Ramos (cell line): ENCODE measurements around the gene GIMAP7.
"Not testable (repeated sequence)": the region's sequence is repeated elsewhere in the genome, so short reads cannot be mapped to it uniquely, and the experiment has no call there.

Experiments used
- in situ Hi-C: fragments of 300-500 bp; cut with MboI; formaldehyde crosslinking; loops from one replicate; pipeline ENCODE4 v1.14.3; 2022; ENCODE audit warnings: low sequenced_read_pairs; ENCODE audit not compliant: unreplicated experiment

Gene GIMAP7

DNA sequence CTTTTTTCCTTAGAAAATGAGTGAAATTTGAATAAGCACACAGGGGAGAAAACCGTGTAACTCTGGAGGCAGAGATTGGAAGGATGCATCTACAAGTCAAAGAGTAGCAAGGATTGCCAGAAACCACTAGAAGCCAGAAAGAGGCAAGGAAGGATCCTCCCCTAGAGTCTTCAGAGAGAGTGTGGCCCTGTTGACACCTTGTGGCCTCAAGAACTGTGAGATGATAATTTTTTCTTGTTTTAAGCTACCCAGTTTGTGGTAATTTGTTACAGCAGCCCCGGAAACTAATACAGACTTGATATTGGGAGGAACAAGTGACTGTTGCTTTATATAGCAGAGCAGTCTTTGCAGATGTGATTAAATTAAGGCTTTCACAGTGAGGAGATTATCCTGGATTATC is 3.6 kb upstream of the GIMAP7 start:
- in situ Hi-C loops, result no loop called here

DNA sequence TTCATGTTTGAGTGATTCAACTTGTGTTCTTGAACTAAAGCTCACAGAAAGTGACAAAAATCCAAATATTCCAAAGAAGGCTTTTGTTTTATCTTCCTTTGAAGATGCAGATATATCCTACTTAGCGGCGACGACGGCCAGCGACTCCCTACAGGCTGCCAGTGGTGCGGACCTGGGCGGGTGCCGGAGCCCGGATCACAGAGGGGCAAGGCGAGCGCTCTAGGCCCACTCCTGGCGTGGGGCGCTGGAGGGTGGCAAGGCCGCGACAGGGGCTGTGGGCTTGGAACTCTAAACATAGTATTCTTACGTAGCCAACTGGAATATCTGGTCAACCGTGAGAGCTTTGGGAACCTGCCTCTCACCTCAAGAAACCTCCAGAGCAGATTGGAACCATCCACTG is 914 bp upstream of the GIMAP7 start:
- in situ Hi-C loops, result no loop called here

GRCh38 chr7:150515248-150516147 is 826 bp downstream of the GIMAP7 start:
- in situ Hi-C loops, result no loop called here

DNA sequence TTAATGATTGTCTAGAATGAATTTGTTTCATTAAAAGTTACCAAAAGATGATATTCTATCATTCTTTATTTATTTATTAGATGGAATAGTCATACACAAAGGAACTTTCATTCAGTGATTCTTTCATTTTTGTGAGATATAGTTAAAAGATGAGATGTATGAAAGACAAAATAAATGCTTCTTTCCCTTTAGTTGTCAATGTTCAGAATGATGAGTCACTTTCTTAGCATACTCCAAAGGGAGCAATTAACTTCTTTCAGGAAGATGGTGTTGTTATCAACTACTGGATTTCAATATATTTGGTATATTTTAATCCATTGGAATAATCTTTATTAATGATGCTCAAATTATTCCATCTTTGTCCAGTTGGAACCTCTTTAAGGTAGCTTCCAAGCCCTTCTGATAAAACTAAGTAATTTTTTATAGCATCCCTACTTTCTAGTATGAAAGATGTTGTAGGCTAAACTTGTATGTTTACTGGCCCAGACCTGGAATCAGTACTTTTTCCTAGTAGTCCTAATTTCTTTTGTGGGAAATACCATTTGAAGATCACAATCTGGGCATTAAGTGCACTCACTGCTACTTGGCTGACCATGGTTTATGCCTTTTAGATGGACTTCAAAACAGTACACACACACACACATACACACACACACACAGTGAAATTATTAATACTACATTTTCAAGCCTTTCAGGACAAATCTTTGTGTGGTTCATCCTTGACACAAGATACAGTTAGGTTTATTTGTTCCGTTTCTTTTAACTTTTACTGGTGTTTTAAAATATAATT is 2.5 kb downstream of the GIMAP7 start:
- in situ Hi-C loops, result no loop called here

- in situ Hi-C loops, result no loop called here
These were observed 4.6 kb downstream of the GIMAP7 start for GRCh38 chr7:150519310-150519709.

- in situ Hi-C loops, result no loop called here
These were observed 5.5 kb downstream of the GIMAP7 start for GRCh38 chr7:150520145-150520544.

GRCh38 chr7:150522931-150523330 is 8.3 kb downstream of the GIMAP7 start:
- in situ Hi-C loops, result not testable (repeated sequence)

DNA sequence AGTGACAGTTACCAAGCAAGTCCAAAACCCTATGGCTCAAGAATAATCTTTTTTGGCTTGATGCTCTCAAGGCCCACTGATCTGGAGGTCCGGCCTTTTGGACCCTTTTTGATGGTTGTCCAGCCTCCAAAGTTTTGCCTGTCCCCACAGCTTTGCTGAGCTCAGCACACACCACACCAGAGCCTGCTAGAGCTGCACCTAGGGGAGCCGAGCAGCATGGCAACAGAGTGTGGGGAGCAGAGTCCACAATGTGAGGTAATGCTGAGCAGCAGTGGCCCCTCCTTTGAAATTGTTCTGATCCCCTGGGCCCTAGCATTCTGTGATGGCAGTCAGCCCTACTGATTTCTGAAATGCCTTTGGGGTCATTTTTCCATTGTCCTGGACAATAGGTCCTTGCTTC is 9.3 kb downstream of the GIMAP7 start:
- in situ Hi-C loops, result no loop called here

DNA sequence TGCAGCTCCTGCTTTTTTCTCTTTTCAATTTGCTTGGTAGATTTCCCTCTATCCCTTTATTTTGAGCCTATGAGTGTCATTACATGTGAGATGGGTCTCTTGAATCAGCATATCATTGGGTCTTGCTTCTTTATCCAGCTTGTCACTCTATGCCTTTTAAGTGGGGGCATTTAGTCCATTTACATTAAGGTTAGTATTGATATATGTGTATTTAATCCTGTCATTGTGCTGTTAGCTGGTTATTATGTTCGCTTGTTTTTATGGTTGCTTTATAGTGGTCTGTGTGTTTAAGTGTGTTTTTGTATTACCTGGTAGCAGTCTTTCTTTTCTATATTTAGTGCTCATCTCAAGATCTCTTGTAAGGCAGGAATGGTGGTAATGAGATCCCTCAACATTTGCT is 17.0 kb downstream of the GIMAP7 start:
- in situ Hi-C loops, result no loop called here

DNA sequence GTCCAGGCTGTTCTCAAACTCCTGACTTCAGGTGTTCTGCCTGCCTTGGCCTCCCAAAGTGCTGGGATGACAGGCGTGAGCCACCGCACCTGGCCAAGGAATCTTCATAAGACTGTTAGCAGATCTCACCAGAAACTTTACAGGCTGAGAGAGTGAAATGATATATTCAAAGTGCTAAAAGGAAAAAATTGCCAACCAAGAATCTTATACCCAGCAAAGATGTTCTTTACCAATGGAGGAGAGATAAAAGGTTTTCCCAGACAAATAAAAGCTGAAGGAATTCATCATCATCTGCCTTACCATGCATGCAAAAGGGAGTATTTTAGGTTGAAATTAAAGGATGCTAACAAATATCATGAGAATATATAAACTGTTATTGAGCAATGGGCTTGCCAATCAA is 23.6 kb downstream of the GIMAP7 start:
- in situ Hi-C loops, result no loop called here

GRCh38 chr7:150553163-150553562 is 38.5 kb downstream of the GIMAP7 start:
- in situ Hi-C loops, result no loop called here

DNA sequence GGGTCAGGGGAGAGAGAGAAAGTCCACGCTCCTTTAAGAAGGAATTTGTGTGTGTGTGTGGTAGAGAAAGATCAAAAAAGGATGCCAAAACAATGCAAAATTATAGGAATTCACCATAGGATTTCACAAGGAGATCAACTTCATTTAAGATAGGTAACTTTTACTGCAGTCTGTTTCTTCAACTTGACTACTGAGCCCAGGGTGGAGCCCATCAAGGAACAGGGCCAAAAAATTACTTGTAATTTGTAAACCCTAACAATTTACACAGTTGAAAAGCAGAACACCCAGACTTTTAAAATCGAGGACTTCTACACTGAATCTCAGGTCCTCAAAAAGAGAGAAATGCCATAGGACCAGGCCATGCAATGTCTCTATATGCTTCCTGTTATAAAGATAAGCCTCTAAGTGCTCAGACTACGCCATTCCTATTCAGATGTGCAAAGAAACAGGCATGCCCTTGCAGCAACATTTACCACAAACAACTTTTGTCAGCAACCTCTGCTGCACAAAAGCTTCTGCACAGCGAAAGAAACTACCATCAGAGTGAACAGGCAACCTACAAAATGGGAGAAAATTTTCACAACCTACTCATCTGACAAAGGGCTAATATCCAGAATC is 42.0 kb downstream of the GIMAP7 start:
- in situ Hi-C loops, result no loop called here

DNA sequence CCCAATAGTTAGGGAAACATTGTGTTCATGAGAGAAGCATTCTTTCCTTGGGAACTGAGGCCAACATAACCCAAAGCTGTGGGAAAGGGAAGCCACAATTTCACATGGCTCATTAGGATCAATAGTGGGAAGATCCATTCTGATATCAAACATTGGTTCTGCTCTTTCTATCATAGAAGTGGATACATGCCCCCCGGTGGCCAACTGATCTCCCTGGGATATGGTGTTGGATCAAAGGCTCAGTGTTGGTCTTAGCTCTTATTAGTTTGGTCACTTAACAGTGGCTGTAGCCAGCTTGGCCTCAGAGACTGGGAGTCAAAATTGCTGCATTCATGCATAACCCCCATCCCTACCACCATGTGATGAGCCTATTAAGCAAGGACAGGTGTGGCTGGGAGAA is 45.8 kb downstream of the GIMAP7 start:
- in situ Hi-C loops, result no loop called here

- in situ Hi-C loops, result no loop called here
These were observed 48.2 kb downstream of the GIMAP7 start for GRCh38 chr7:150562919-150563318.

GRCh38 chr7:150564006-150564405 is 49.3 kb downstream of the GIMAP7 start:
- in situ Hi-C loops, result no loop called here

DNA sequence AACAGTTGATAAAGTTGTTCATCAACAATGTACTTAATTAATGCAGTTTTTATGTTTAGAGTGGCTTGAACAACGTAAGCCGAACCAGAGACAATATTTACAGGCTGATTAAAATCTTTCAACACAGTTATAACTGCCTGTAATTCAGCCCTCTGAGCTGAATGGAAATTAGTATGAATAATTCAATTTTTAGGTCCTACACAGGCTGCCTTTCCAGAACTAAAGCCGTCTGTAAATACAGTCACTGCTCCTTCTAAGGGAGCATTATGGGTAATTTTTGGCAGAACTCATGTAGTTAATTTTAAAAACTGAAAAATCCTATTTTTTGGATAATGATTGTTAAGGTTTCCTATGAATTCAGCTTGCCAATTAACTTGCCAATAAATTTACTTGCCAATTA is 49.9 kb downstream of the GIMAP7 start:
- in situ Hi-C loops, result no loop called here

GRCh38 chr7:150565239-150565638 is 50.6 kb downstream of the GIMAP7 start:
- in situ Hi-C loops, result no loop called here

- in situ Hi-C loops, result no loop called here
These were observed 51.5 kb downstream of the GIMAP7 start for GRCh38 chr7:150566123-150566522.

- in situ Hi-C loops, result no loop called here
These were observed 51.9 kb downstream of the GIMAP7 start for GRCh38 chr7:150566572-150566971.

DNA sequence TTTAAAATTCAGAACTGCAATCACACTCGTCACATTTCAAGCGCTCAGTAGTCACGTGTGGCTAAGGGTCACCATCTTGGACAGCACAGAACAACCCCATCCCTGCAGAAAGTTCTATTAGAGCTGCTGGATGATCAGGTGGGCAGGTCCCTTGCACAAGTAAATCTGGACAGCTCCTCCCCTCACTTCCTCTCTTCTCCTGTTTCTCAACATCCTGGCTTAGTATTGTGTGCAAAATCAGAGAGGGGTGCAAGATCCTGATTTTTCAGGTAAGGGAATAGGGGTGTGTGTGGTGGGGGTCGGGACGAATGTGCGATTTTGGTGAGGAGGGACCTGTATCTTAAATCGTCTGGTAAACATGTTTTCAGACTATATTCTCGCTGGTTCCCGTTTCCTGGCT is 52.5 kb downstream of the GIMAP7 start, which contains the start of gene GIMAP4:
GIMAP4 (plus strand) TSS at position 222 of the 400 bp plus-strand sequence. CDS start 2,512 bp downstream, outside the sequence.
- in situ Hi-C loops, result no loop called here

- in situ Hi-C loops, result no loop called here
These were observed 53.2 kb downstream of the GIMAP7 start for GRCh38 chr7:150567871-150568301.
